HG03196 (cell line): Measurements from ENCODE around the gene EHMT2.
"Not testable (repeated sequence)": the region's sequence is repeated elsewhere in the genome, so short reads cannot be mapped to it uniquely, and the experiment has no call there.

Experiments
- ATAC-seq: cut with Tn5 transposase; IDR thresholded peaks from one replicate; pipeline ENCODE4 v1.9.1; 2021; ENCODE audit not compliant: unreplicated experiment

The EHMT2 gene

DNA sequence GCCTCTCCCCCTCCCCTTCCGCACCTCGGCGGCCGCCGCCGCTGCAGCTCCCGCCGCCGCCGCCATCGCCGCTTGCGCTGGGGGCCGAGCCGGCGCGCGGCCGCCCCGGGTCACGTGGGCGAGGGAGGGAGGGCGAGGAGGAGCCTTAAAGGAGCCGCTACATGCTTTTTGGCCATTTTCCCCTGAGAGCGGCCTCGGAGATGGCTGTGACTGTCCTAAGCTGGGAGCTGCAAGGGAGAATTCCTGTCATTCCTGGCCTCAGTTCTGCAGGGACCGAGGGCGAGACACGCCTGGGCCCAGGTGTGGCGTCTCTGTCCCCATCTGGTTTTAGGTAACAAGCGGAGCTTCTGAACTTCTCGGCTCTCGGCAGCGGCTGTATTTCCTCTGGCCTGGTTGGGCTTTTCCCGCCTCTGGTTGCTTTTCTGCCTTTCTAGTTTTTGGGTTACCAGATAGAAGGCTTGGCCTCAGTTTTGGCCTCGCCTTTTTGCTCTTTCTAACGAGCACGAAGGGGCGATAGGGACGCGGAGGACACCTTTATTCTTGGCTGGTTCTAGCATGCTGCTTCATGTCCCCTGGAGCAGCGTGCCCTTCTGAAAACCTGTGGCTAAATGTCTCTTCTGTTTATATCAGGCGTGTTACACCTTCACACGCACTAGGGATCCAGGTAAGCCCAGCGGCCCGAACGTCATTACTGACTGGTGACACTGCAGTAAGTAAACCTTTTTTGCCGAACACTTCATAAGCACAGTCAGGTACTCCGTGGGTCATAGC is at the start of gene EHMT2:
EHMT2 (minus strand) TSS at position 87 of the 771 bp plus-strand sequence; CDS start at position 66, 21 bp downstream.
- peak; percentile 42 for ATAC-seq

GRCh38 chr6:31947070-31947675 is 49.7 kb upstream of the EHMT2 start:
- ATAC-seq: no peak

DNA sequence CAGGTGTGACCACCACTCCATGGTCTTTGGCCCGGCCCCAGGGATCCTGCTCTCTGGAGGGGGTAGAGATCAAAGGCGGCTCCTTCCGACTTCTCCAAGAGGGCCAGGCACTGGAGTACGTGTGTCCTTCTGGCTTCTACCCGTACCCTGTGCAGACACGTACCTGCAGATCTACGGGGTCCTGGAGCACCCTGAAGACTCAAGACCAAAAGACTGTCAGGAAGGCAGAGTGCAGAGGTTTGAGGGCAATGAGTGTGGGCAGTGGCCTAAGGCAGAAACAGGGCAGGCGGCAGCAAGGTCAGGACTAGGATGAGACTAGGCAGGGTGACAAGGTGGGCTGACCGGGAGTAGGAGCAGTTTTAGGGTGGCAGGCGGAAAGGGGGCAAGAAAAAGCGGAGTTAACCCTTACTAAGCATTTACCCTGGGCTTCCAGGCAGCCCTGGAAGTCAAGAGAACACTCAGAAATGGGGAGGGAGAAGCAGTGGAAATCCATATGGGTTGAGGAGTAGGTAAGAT is 48.9 kb upstream of the EHMT2 start:
- no peak for ATAC-seq

DNA sequence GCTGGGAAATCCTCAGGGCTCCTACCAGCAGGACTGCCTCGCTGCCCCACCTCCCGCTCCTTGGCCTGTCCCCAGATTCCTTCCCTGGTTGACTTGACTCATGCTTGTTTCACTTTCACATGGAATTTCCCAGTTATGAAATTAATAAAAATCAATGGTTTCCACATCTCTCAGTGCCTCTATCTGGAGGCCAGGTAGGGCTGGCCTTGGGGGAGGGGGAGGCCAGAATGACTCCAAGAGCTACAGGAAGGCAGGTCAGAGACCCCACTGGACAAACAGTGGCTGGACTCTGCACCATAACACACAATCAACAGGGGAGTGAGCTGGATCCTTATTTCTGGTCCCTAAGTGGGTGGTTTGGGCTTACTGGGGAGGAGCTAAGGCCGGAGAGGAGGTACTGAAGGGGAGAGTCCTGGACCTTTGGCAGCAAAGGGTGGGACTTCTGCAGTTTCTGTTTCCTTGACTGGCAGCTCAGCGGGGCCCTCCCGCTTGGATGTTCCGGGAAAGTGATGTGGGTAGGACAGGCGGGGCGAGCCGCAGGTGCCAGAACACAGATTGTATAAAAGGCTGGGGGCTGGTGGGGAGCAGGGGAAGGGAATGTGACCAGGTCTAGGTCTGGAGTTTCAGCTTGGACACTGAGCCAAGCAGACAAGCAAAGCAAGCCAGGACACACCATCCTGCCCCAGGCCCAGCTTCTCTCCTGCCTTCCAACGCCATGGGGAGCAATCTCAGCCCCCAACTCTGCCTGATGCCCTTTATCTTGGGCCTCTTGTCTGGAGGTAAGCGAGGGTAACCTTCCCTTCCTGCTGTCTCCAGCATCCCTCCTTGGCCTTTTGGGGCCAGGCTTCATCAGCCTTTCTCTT is 48.2 kb upstream of the EHMT2 start, which contains the start of gene CFB:
CFB (plus strand) TSS at position 589 of the 863 bp plus-strand sequence; CDS start at position 716, 127 bp downstream.
- no peak for ATAC-seq

DNA sequence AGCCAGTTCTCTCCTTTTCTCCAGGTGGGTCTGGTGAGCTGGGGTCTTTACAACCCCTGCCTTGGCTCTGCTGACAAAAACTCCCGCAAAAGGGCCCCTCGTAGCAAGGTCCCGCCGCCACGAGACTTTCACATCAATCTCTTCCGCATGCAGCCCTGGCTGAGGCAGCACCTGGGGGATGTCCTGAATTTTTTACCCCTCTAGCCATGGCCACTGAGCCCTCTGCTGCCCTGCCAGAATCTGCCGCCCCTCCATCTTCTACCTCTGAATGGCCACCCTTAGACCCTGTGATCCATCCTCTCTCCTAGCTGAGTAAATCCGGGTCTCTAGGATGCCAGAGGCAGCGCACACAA is 47.6 kb upstream of the EHMT2 start:
- ATAC-seq: no peak

- ATAC-seq: no peak
Measured at GRCh38 chr6:31943742-31944141, 46.2 kb upstream of the EHMT2 start.

- no peak for ATAC-seq
Measured at GRCh38 chr6:31940256-31940664, 42.8 kb upstream of the EHMT2 start.

- no peak for ATAC-seq
Measured at GRCh38 chr6:31935823-31936222, 38.3 kb upstream of the EHMT2 start.

GRCh38 chr6:31935021-31935420 is 37.5 kb upstream of the EHMT2 start:
- no peak for ATAC-seq

- no peak for ATAC-seq
Measured at GRCh38 chr6:31933537-31933936, 36.0 kb upstream of the EHMT2 start.

GRCh38 chr6:31932137-31932536 is 34.6 kb upstream of the EHMT2 start:
- not testable (repeated sequence) for ATAC-seq

DNA sequence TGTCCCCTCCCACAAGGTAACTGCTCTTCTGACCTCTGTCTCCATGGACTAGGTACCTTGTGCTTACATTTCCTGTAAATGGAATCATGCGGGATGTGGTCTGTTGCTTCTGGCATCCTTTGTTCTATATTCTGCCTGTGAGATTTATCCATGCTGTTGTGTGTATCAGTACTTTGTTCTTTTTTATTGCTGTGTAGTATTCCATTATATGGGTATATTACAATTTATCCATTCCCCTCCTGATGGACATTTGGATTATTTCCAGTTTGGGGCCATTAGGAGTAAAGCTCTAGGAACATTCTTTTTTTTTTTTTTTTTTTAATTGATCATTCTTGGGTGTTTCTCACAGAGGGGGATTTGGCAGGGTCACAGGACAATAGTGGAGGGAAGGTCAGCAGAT is 33.5 kb upstream of the EHMT2 start:
- ATAC-seq: no peak

- no peak for ATAC-seq
Measured at GRCh38 chr6:31928672-31928939, 31.1 kb upstream of the EHMT2 start.

- ATAC-seq: no peak
Measured at GRCh38 chr6:31927863-31928671, 30.6 kb upstream of the EHMT2 start.

DNA sequence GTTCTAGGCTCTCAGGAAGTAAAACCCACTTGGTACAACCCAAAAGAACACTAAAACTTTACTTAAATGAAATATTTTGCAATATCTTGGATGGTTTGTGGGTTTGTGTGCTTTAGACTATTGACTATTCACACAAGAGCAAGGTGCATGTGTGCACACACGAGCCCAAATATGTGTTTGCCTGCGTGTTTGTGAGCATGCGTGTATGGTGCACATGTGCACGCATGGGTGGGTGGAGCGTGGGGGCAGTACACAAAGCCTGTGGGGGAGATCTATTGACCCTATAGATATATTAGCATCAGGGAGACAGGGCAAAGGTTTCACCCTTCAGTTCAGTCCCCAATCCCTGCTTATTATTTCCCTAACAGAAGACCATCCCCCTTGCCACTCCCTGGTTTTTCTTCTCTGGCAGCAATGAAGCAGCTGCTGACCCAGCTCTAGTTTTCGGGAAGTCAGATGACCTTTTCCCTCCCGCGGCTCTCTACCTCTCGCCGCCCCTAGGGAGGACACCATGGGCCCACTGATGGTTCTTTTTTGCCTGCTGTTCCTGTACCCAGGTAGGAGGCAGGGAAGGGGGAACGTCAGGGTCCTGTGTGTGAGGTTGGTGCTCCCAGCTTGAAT is 29.9 kb upstream of the EHMT2 start, which contains the start of gene C2:
C2 (plus strand) TSS at position 476 of the 621 bp plus-strand sequence; CDS start at position 512, 36 bp downstream.
- no peak for ATAC-seq

GRCh38 chr6:31922942-31923341 is 25.4 kb upstream of the EHMT2 start:
- no peak for ATAC-seq

DNA sequence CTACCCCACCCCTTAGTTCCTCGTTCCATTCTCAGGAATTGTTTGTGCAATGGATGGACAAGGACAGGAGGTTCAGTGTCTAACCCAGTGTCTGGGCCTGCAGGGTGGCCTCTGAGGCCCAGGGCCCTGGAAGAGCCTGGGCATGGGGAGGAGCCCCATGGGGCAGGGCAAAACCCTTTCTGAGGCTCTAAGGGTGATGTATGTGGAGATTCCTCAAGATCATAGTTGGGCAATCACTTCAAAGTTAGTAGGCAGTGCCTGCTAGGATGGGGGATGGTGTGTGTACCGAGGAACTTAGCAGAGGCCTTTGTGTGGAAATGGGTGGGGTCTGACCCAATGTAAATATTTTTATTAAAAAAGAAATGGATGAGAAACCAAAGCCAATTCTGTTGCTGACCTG is 23.3 kb upstream of the EHMT2 start:
- ATAC-seq: no peak

GRCh38 chr6:31919624-31920303 is 22.3 kb upstream of the EHMT2 start:
- ATAC-seq: no peak

DNA sequence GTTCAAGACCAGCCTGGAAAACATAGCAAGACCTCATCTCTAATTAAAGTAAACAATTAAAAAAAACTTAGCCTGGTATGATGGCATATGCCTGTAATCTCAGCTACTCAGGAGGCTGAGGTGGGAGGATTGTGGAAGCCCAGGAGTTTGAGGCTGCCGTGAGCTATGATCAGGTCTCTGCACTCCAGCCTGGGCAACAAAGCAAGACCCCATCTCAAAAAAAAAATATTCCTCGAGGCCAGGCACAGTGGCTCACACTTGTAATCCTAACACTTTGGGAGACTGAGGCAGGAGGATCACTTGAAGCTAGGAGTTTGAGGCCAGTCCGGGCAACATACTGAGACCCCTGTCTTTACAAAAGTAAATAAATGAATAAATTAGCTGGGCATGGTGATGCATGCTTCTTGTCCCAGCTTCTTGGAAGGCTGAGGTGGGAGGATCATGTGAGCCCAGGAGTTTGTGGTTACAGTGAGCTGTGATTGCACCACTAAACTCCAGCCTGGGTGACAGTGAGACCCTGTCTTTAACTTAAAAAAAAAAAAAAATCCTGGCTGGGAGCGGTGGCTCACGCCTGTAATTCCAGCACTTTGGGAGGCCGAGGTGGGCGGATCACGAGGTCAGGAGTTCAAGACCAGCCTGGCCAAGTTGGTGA is 20.7 kb upstream of the EHMT2 start:
- ATAC-seq: no peak
